ENCODE results near the gene CHCHD6. TPM values are rescaled to one million over a fixed set of nuclear protein-coding genes. Genes with fewer than 3 reads are reported as not detected.

CHCHD6 gene
- total RNA-seq, 3 donors from 2014 or later (not counting 1 experiment from before 2014, with no cell fraction given) = 5.3 to 9.9 (median 8.3) TPM

GRCh38 chr3:126883241-126883640 lies 179.2 kb downstream of the CHCHD6 start:
- peaks cover 0 to 2% of the 10 kb centered on the region in 2 donors for H3K27me3 Mint-ChIP-seq (ENCODE audit: low read depth in 2 of 2)
- DNase-seq = no peak
- no peak overlapping the region for H3K4me3 Mint-ChIP-seq
- H3K9me3 ChIP-seq (ENCODE audit: control insufficient read depth, insufficient read depth, low read length) = no peaks in the 10 kb centered on the region
- no peak for TF ChIP-seq CTCF (IDR thresholded peaks at IDR 0.05)
- no peaks in the 10 kb centered on the region for H3K36me3 Mint-ChIP-seq
- H3K4me1 ChIP-seq (ENCODE audit: control insufficient read depth, insufficient read depth, low read length) = no peaks in the 10 kb centered on the region
- H3K9me3 Mint-ChIP-seq = no peaks in the 10 kb centered on the region
- H3K27ac ChIP-seq (ENCODE audit: low read length) = no peak overlapping the region
- intact Hi-C loops (cut with micrococcal nuclease) = no loop called here
- 97% methylated on average over 7 of the region's 7 CpGs for WGBS (ENCODE audit: insufficient coverage)
- no peaks in the 10 kb centered on the region for H3K27me3 ChIP-seq (ENCODE audit: control insufficient read depth, insufficient read depth, low read length)
- H3K4me1 Mint-ChIP-seq = no peaks in the 10 kb centered on the region
- H3K4me3 ChIP-seq (ENCODE audit: low read length) = no peak overlapping the region
- H3K36me3 ChIP-seq (ENCODE audit: control insufficient read depth, insufficient read depth, low read length) = no peaks in the 10 kb centered on the region
- no peak overlapping the region for H3K27ac Mint-ChIP-seq
- ATAC-seq = no peak

GRCh38 chr3:126885425-126885824 lies 181.4 kb downstream of the CHCHD6 start:
- Mint-ChIP-seq H3K9me3 (no peaks in the 10 kb centered on the region), H3K27me3 (ENCODE audit: low read depth in 2 of 2) (peaks cover 0 to 9% of the 10 kb centered on the region in 2 donors), H3K27ac (no peak overlapping the region), H3K4me1 (no peaks in the 10 kb centered on the region), H3K4me3 (no peak overlapping the region), H3K36me3 (no peaks in the 10 kb centered on the region)
- no peak for TF ChIP-seq CTCF (IDR thresholded peaks at IDR 0.05)
- H3K27me3 ChIP-seq (ENCODE audit: control insufficient read depth, insufficient read depth, low read length) = no peaks in the 10 kb centered on the region
- H3K27ac ChIP-seq (ENCODE audit: low read length) = no peak overlapping the region
- intact Hi-C loops (cut with micrococcal nuclease) = no loop called here
- no CpG with 5 or more reads among the region's 1 CpG for WGBS (ENCODE audit: insufficient coverage)
- H3K4me1 ChIP-seq (ENCODE audit: control insufficient read depth, insufficient read depth, low read length) = no peaks in the 10 kb centered on the region
- no peak for ATAC-seq
- no peak for DNase-seq
- no peak overlapping the region for H3K4me3 ChIP-seq (ENCODE audit: low read length)
- no peaks in the 10 kb centered on the region for H3K36me3 ChIP-seq (ENCODE audit: control insufficient read depth, insufficient read depth, low read length)
- H3K9me3 ChIP-seq (ENCODE audit: control insufficient read depth, insufficient read depth, low read length) = no peaks in the 10 kb centered on the region

- no peak overlapping the region for H3K27ac Mint-ChIP-seq
Measured at GRCh38 chr3:126886217-126886616, 182.2 kb downstream of the CHCHD6 start.

More at GRCh38 chr3:126886217-126886616, 182.2 kb downstream of the CHCHD6 start:
- H3K27ac ChIP-seq (ENCODE audit: low read length) = no peak overlapping the region
- 96% methylated on average over 5 of the region's 5 CpGs for whole genome bisulfite sequencing (ENCODE audit: insufficient coverage)
- DNase-seq (no peak), ATAC-seq (no peak)
- intact Hi-C loops (cut with micrococcal nuclease) = no loop called here
- no peaks in the 10 kb centered on the region for H3K9me3 Mint-ChIP-seq
- no peaks in the 10 kb centered on the region for H3K9me3 ChIP-seq (ENCODE audit: control insufficient read depth, insufficient read depth, low read length)
- peaks cover 5 to 14% of the 10 kb centered on the region in 2 donors for H3K27me3 Mint-ChIP-seq (ENCODE audit: low read depth in 2 of 2)
- H3K4me3 ChIP-seq (ENCODE audit: low read length) = no peak overlapping the region
- no peaks in the 10 kb centered on the region for H3K4me1 ChIP-seq (ENCODE audit: control insufficient read depth, insufficient read depth, low read length)
- no peaks in the 10 kb centered on the region for H3K36me3 ChIP-seq (ENCODE audit: control insufficient read depth, insufficient read depth, low read length)
- H3K27me3 ChIP-seq (ENCODE audit: control insufficient read depth, insufficient read depth, low read length) = no peaks in the 10 kb centered on the region
- no peak overlapping the region for H3K4me3 Mint-ChIP-seq
- no peak for TF ChIP-seq CTCF (IDR thresholded peaks at IDR 0.05)
- H3K4me1 Mint-ChIP-seq = no peaks in the 10 kb centered on the region
- H3K36me3 Mint-ChIP-seq = no peaks in the 10 kb centered on the region
